ENCODE data around the gene HS3ST2.
"Not testable (repeated sequence)": the region's sequence is repeated elsewhere in the genome, so short reads cannot be mapped to it uniquely, and the experiment has no call there.

HS3ST2 gene

GRCh38 chr16:22938647-22939046, 124.7 kb downstream of the HS3ST2 start:
- H3K4me3 ChIP-seq (ENCODE audit: insufficient read depth, low read length, poor library complexity, severe bottlenecking): no peak overlapping the region
- H3K27me3 ChIP-seq (ENCODE audit: low read length): no peaks in the 10 kb centered on the region
- H3K9me3 ChIP-seq (ENCODE audit: insufficient read depth, low read length): no peaks in the 10 kb centered on the region
- no peak for TF ChIP-seq EZH2phosphoT487 (conservative IDR thresholded peaks at IDR 0.05; ENCODE audit: low read length)
- TF ChIP-seq CTCF (IDR thresholded peaks at IDR 0.05; ENCODE audit: insufficient read depth, low read length, poor library complexity, severe bottlenecking): no peak
- no peaks in the 10 kb centered on the region for H3K79me2 ChIP-seq (ENCODE audit: insufficient read depth, low read length)
- no peak overlapping the region for H2AFZ ChIP-seq (ENCODE audit: low read depth, low read length, severe bottlenecking)
- no peak overlapping the region for H3K4me2 ChIP-seq (ENCODE audit: low read depth, low read length, poor library complexity, severe bottlenecking)
- H3K27ac ChIP-seq (ENCODE audit: low read depth, low read length): no peak overlapping the region
- no peaks in the 10 kb centered on the region for H3F3A ChIP-seq (ENCODE audit: insufficient read depth)
- H3K9me2 ChIP-seq (replicated peaks; ENCODE audit: insufficient read depth, low read length): no peaks in the 10 kb centered on the region
- no peaks in the 10 kb centered on the region for H3K36me3 ChIP-seq (ENCODE audit: low read length)
- H3K9ac ChIP-seq (ENCODE audit: low read length): no peak overlapping the region
- no peaks in the 10 kb centered on the region for H4K20me1 ChIP-seq (ENCODE audit: low read depth, low read length)

- not testable (repeated sequence) for H2AFZ ChIP-seq (ENCODE audit: low read depth, low read length, severe bottlenecking); H3K27ac ChIP-seq (ENCODE audit: low read depth, low read length); H3K36me3 ChIP-seq (ENCODE audit: low read length); H3K79me2 ChIP-seq (ENCODE audit: insufficient read depth, low read length); H3K27me3 ChIP-seq (ENCODE audit: low read length); H3K9me2 ChIP-seq (replicated peaks; ENCODE audit: insufficient read depth, low read length); H3K9me3 ChIP-seq (ENCODE audit: insufficient read depth, low read length); H3K9ac ChIP-seq (ENCODE audit: low read length); H4K20me1 ChIP-seq (ENCODE audit: low read depth, low read length); H3K4me2 ChIP-seq (ENCODE audit: low read depth, low read length, poor library complexity, severe bottlenecking); H3K4me3 ChIP-seq (ENCODE audit: insufficient read depth, low read length, poor library complexity, severe bottlenecking); H3F3A ChIP-seq (ENCODE audit: insufficient read depth)
These were observed 125.9 kb downstream of the HS3ST2 start for GRCh38 chr16:22939744-22940363.

- Histone ChIP-seq H3F3A (ENCODE audit: insufficient read depth) (no peaks in the 10 kb centered on the region), H3K4me3 (ENCODE audit: insufficient read depth, low read length, poor library complexity, severe bottlenecking) (no peak overlapping the region), H3K4me2 (ENCODE audit: low read depth, low read length, poor library complexity, severe bottlenecking) (no peak overlapping the region), H3K9me3 (ENCODE audit: insufficient read depth, low read length) (no peaks in the 10 kb centered on the region), H3K79me2 (ENCODE audit: insufficient read depth, low read length) (no peaks in the 10 kb centered on the region), H2AFZ (ENCODE audit: low read depth, low read length, severe bottlenecking) (no peak overlapping the region), H3K27me3 (ENCODE audit: low read length) (no peaks in the 10 kb centered on the region), H3K36me3 (ENCODE audit: low read length) (no peaks in the 10 kb centered on the region), H4K20me1 (ENCODE audit: low read depth, low read length) (no peaks in the 10 kb centered on the region), H3K9ac (ENCODE audit: low read length) (no peak overlapping the region), H3K27ac (ENCODE audit: low read depth, low read length) (no peak overlapping the region), H3K9me2 (replicated peaks; ENCODE audit: insufficient read depth, low read length) (no peaks in the 10 kb centered on the region)
- TF ChIP-seq EZH2phosphoT487 (conservative IDR thresholded peaks at IDR 0.05; ENCODE audit: low read length): no peak
- no peak for TF ChIP-seq CTCF (IDR thresholded peaks at IDR 0.05; ENCODE audit: insufficient read depth, low read length, poor library complexity, severe bottlenecking)
These were observed 128.1 kb downstream of the HS3ST2 start for GRCh38 chr16:22941970-22942501.

- Histone ChIP-seq H3K27ac (ENCODE audit: low read depth, low read length) (no peak overlapping the region), H3K9me3 (ENCODE audit: insufficient read depth, low read length) (no peaks in the 10 kb centered on the region), H3K4me2 (ENCODE audit: low read depth, low read length, poor library complexity, severe bottlenecking) (no peak overlapping the region), H3K27me3 (ENCODE audit: low read length) (no peaks in the 10 kb centered on the region), H3F3A (ENCODE audit: insufficient read depth) (no peaks in the 10 kb centered on the region), H2AFZ (ENCODE audit: low read depth, low read length, severe bottlenecking) (no peak overlapping the region), H3K9ac (ENCODE audit: low read length) (no peak overlapping the region), H3K9me2 (replicated peaks; ENCODE audit: insufficient read depth, low read length) (no peaks in the 10 kb centered on the region), H4K20me1 (ENCODE audit: low read depth, low read length) (no peaks in the 10 kb centered on the region), H3K79me2 (ENCODE audit: insufficient read depth, low read length) (no peaks in the 10 kb centered on the region), H3K4me3 (ENCODE audit: insufficient read depth, low read length, poor library complexity, severe bottlenecking) (no peak overlapping the region), H3K36me3 (ENCODE audit: low read length) (no peaks in the 10 kb centered on the region)
- no peak for TF ChIP-seq CTCF (IDR thresholded peaks at IDR 0.05; ENCODE audit: insufficient read depth, low read length, poor library complexity, severe bottlenecking)
- TF ChIP-seq EZH2phosphoT487 (conservative IDR thresholded peaks at IDR 0.05; ENCODE audit: low read length): no peak
These were observed 128.8 kb downstream of the HS3ST2 start for GRCh38 chr16:22942811-22943210.
